ENCODE measurements around the gene TARBP2.
"Not testable (repeated sequence)": the region's sequence is repeated elsewhere in the genome, so short reads cannot be mapped to it uniquely, and the experiment has no call there.

The TARBP2 gene

DNA sequence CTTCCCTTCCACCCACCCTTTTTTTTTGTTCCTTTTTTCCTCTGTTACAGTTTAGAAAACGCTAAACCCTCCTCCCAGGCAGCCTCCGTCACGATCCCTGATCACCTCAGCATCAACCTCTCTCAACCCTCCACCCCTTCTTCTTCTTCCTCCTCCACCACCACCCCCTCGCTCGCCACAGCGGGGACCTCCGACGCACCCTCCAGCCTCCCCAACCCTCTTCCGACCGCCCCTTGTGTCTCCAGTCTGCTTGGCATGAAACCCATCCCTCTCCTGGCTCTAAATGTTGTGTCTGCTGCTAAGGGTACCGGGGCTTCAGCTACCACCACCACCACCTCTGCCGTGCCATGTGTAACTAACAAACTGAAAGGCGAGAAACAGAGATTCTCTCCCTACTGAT lies 26.3 kb upstream of the TARBP2 start:
- DNase-seq = no peak
- Histone ChIP-seq H3K27ac (ENCODE audit: insufficient read depth, low read length, poor library complexity, severe bottlenecking) (peak overlapping the region; percentile 34), H3K36me3 (ENCODE audit: control insufficient read depth, insufficient read depth, low read length) (peaks cover 90% of the 10 kb centered on the region), H3K4me3 (ENCODE audit: insufficient read depth, low read depth, low read length, poor library complexity, severe bottlenecking) (no peak overlapping the region), H3K4me1 (ENCODE audit: control insufficient read depth, insufficient read depth, low read length, poor library complexity, severe bottlenecking) (peaks cover 12% of the 10 kb centered on the region), H3K9me3 (ENCODE audit: control insufficient read depth, low read length) (no peaks in the 10 kb centered on the region), H3K27me3 (replicated peaks; ENCODE audit: control insufficient read depth, insufficient read depth, low read length, poor library complexity, severe bottlenecking) (no peaks in the 10 kb centered on the region)

DNA sequence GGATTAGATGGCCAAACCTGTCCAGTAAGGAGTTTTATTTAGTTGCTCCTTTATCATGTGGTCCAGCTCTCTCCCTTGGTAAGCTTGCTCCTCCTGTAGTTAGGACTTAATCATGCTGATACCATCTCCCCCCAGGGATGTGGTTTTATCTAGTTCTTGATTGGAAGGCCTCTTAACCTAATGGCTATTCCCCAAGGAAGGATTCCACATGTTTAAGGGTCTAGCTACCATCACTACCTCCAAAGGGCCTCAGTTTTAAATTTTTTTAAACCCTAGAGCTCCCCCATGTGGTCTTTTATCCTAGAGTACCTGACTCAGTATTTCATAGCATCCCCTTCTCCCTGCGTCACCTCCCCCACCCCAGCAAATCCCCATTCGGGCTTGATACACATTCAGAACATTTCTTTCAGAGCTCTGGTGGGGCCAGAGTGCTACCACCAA lies 24.3 kb upstream of the TARBP2 start:
- Histone ChIP-seq H3K27ac (ENCODE audit: insufficient read depth, low read length, poor library complexity, severe bottlenecking) (no peak overlapping the region), H3K4me3 (ENCODE audit: insufficient read depth, low read depth, low read length, poor library complexity, severe bottlenecking) (no peak overlapping the region), H3K9me3 (ENCODE audit: control insufficient read depth, low read length) (no peaks in the 10 kb centered on the region), H3K36me3 (ENCODE audit: control insufficient read depth, insufficient read depth, low read length) (peaks cover 89% of the 10 kb centered on the region), H3K27me3 (replicated peaks; ENCODE audit: control insufficient read depth, insufficient read depth, low read length, poor library complexity, severe bottlenecking) (no peaks in the 10 kb centered on the region), H3K4me1 (ENCODE audit: control insufficient read depth, insufficient read depth, low read length, poor library complexity, severe bottlenecking) (peaks cover 12% of the 10 kb centered on the region)
- DNase-seq = no peak

DNA sequence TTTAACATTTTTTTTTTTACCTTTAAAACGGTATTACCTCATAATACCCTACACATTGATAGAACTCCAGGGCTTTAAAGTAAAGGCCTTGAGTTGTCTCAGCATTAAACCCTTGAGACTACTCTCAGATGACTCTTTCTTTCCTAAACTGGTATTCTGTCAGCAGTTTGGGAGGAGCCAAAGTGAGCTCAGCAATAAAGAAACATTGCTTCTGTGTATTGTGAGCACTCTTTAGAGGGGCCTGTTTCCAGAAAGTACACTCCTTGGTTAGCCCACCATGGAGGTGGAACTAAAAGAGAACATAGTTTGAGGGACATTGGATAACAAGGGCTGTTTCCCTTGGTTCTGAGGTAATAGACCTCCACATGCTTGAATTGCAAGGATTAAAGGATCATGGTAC lies 22.2 kb upstream of the TARBP2 start:
- Histone ChIP-seq H3K4me1 (ENCODE audit: control insufficient read depth, insufficient read depth, low read length, poor library complexity, severe bottlenecking) (peaks cover 5% of the 10 kb centered on the region), H3K27me3 (replicated peaks; ENCODE audit: control insufficient read depth, insufficient read depth, low read length, poor library complexity, severe bottlenecking) (no peaks in the 10 kb centered on the region), H3K9me3 (ENCODE audit: control insufficient read depth, low read length) (no peaks in the 10 kb centered on the region), H3K4me3 (ENCODE audit: insufficient read depth, low read depth, low read length, poor library complexity, severe bottlenecking) (no peak overlapping the region), H3K27ac (ENCODE audit: insufficient read depth, low read length, poor library complexity, severe bottlenecking) (no peak overlapping the region), H3K36me3 (ENCODE audit: control insufficient read depth, insufficient read depth, low read length) (peaks cover 91% of the 10 kb centered on the region)
- DNase-seq = no peak

DNA sequence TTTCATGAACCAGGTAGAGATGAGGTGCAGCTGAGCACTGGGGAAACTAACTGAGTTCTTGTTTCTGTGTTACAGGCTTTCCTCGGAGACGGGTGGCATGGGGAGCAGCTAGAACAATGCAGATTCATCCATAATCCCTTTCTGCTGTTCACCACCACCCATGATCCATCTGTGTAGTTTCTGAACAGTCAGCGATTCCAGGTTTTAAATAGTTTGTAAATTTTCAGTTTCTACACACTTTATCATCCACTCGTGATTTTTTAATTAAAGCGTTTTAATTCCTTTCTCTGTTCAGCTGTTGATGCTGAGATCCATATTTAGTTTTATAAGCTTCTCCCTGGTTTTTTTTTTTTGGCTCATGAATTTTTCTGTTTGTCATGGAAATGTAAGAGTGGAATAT lies 21.8 kb upstream of the TARBP2 start:
- Histone ChIP-seq H3K36me3 (ENCODE audit: control insufficient read depth, insufficient read depth, low read length) (peaks cover 91% of the 10 kb centered on the region), H3K9me3 (ENCODE audit: control insufficient read depth, low read length) (no peaks in the 10 kb centered on the region), H3K27ac (ENCODE audit: insufficient read depth, low read length, poor library complexity, severe bottlenecking) (no peak overlapping the region), H3K4me1 (ENCODE audit: control insufficient read depth, insufficient read depth, low read length, poor library complexity, severe bottlenecking) (peaks cover 5% of the 10 kb centered on the region), H3K4me3 (ENCODE audit: insufficient read depth, low read depth, low read length, poor library complexity, severe bottlenecking) (no peak overlapping the region), H3K27me3 (replicated peaks; ENCODE audit: control insufficient read depth, insufficient read depth, low read length, poor library complexity, severe bottlenecking) (no peaks in the 10 kb centered on the region)
- no peak for DNase-seq

DNA sequence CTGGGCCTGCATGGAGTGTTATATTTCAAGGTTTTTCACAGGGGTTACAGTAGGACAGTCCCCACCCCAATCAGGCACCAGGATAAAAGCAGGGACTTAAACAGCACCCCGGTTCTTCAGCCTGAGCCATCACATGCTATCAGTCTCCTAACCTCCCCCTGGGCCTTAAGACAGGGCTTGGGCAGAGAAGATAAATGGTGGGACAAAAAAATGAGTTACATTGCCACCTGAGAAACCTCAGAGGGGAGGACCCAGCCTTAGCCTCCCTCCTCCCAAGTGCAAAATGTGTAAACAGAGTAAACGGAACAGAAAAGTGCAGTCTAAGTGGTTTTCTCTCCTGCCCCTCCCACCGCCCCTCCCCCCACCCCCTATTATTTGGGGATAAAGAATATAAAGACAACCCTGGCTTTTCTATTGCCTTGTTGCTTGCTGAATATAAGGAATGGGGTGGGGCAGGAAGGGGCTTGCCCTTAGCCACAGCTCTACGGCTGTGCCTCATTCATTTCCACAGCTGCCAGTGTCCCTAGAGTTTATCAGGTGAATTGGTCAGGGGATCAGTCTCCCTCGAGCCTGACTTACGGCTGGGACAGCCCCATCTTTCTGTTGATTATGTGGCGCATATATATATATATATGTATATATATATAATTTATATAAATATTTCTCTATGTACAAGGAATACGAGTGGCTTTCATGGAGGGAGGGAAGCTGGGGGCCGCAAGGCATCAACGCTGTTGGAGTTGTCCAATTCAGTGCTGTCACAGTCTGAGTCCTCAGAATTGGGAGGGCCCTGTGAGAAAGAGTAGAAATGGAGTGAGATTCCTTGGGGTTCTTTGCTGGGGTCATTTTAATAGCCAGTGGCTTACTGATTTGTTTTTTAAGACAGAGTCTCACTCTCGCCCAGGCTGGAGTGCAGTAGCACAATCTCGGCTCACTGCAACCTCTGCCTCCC lies 20.3 kb upstream of the TARBP2 start:
- Histone ChIP-seq H3K36me3 (ENCODE audit: control insufficient read depth, insufficient read depth, low read length) (peaks cover 87% of the 10 kb centered on the region), H3K27me3 (replicated peaks; ENCODE audit: control insufficient read depth, insufficient read depth, low read length, poor library complexity, severe bottlenecking) (no peaks in the 10 kb centered on the region), H3K9me3 (ENCODE audit: control insufficient read depth, low read length) (no peaks in the 10 kb centered on the region), H3K4me3 (ENCODE audit: insufficient read depth, low read depth, low read length, poor library complexity, severe bottlenecking) (no peak overlapping the region), H3K27ac (ENCODE audit: insufficient read depth, low read length, poor library complexity, severe bottlenecking) (no peak overlapping the region), H3K4me1 (ENCODE audit: control insufficient read depth, insufficient read depth, low read length, poor library complexity, severe bottlenecking) (no peaks in the 10 kb centered on the region)
- no peak for DNase-seq

DNA sequence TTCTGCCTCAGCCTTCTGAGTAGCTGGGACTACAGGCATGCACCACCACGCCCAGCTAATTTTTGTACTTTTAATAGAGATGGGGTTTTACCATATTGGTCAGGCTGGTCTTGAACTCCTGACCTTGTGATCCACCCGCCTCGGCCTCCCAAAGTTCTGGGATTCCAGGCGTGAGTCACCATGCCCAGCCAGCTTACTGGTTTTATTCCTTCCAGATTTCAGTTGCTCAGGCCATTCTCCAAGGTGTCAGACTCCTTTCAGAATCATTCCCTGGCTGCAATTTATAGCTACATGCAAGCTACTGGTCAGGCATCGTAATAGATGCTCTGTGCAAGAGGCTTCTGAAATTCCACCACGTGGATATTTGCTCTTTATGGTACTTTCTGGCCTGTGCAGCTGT lies 19.6 kb upstream of the TARBP2 start:
- DNase-seq; H3K9me3 ChIP-seq (ENCODE audit: control insufficient read depth, low read length); H3K4me1 ChIP-seq (ENCODE audit: control insufficient read depth, insufficient read depth, low read length, poor library complexity, severe bottlenecking); H3K4me3 ChIP-seq (ENCODE audit: insufficient read depth, low read depth, low read length, poor library complexity, severe bottlenecking); H3K27ac ChIP-seq (ENCODE audit: insufficient read depth, low read length, poor library complexity, severe bottlenecking); H3K27me3 ChIP-seq (replicated peaks; ENCODE audit: control insufficient read depth, insufficient read depth, low read length, poor library complexity, severe bottlenecking): not testable (repeated sequence)
- H3K36me3 ChIP-seq (ENCODE audit: control insufficient read depth, insufficient read depth, low read length) = peaks cover 80% of the 10 kb centered on the region

DNA sequence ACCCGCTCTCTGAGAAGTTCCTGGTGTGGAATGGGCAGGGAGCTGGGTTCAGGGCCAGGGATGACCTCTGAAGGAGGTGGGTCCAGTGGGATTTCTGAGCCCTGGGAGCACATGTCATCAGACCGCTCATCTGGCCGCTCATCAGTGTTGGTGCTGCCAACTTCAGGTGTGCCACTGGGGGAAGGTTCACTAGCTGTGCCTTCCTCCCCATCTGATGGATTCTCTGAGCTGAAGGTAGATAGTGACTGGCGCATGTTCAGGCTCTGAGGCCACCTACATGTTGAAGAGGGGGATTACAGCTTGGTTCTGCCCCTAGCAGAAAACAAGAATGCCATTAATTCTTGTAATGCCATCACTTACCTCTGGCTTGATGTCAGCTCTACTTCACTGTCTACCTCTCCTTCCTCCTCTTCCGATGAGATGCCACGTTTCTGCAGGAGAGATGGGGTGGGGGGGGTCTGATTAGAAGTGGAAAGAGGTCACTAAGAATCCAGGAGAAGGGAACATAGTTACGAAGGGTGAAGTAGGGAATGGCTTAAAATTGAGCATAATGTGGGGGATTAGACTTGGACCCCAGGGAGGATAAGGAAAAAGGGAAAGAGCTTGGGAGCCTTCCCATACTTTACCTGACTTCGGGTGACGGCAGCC lies 19.0 kb upstream of the TARBP2 start:
- no peak overlapping the region for H3K27ac ChIP-seq (ENCODE audit: insufficient read depth, low read length, poor library complexity, severe bottlenecking)
- DNase-seq = no peak
- H3K4me3 ChIP-seq (ENCODE audit: insufficient read depth, low read depth, low read length, poor library complexity, severe bottlenecking) = no peak overlapping the region
- H3K9me3 ChIP-seq (ENCODE audit: control insufficient read depth, low read length) = no peaks in the 10 kb centered on the region
- peaks cover 74% of the 10 kb centered on the region for H3K36me3 ChIP-seq (ENCODE audit: control insufficient read depth, insufficient read depth, low read length)
- H3K4me1 ChIP-seq (ENCODE audit: control insufficient read depth, insufficient read depth, low read length, poor library complexity, severe bottlenecking) = no peaks in the 10 kb centered on the region
- no peaks in the 10 kb centered on the region for H3K27me3 ChIP-seq (replicated peaks; ENCODE audit: control insufficient read depth, insufficient read depth, low read length, poor library complexity, severe bottlenecking)

DNA sequence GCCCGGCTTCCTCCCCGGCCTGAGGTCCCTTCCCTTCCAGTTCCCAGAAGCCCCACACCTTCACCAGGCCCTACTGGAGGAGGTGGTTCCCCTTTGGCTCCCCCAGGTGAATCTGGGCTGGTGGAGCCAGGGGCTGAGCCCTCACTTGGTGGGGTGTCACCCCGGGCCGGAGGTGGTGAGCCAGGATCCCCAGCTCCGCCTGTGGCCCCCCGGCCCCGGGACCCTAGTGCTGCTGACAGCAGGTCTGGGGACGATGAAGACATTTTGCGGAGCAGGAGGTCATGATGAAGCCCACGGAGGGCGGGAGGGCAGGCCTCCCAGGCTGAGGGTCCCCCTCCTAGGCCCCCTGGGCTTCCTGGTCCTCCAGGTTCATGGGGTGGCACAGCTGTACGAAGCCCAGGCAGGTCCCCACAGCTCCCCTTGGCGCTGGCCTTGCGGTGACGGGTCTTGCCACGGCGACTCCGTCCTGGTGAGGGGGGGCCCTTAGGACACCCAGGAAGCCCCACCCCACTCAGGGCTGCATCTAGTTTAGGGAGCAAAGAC lies 18.4 kb upstream of the TARBP2 start:
- Histone ChIP-seq H3K27ac (ENCODE audit: insufficient read depth, low read length, poor library complexity, severe bottlenecking) (no peak overlapping the region), H3K36me3 (ENCODE audit: control insufficient read depth, insufficient read depth, low read length) (peaks cover 69% of the 10 kb centered on the region), H3K9me3 (ENCODE audit: control insufficient read depth, low read length) (no peaks in the 10 kb centered on the region), H3K27me3 (replicated peaks; ENCODE audit: control insufficient read depth, insufficient read depth, low read length, poor library complexity, severe bottlenecking) (no peaks in the 10 kb centered on the region), H3K4me1 (ENCODE audit: control insufficient read depth, insufficient read depth, low read length, poor library complexity, severe bottlenecking) (no peaks in the 10 kb centered on the region), H3K4me3 (ENCODE audit: insufficient read depth, low read depth, low read length, poor library complexity, severe bottlenecking) (no peak overlapping the region)
- DNase-seq = no peak

DNA sequence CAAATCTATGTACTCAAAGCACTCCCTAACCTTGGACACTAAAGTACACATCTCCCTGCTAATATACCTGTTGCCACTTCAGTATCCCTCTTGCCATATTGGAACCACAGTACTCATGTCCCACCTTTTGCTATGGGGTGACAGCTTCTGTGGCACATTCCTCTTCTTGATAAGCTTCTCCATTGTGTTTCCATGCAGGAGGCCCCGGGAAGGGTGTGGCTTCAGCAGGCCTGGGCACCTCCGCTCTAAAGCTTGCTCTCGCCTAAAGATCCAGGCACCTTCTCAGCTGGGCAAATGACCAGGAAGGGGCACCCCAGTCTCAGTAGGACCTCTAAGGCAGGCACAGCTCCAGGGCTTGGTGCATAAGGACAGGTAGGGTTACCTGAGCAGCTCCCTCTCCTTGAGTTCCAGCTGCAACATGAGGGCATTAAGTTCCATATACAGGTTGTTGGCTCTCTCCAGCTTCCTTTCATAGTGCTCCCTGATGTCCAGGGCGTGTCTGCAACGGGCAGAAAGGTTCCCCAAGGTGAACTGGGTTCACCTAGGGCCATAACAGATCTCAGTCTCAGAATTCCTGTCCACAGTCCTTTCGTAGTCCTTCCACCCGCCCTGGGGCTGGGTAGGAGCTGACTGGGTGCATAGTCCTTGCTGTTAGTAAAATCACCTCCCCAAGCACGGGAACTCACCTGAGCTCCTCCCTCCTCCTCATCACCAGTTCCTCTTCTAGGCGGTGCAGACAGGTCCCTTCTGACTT lies 17.7 kb upstream of the TARBP2 start:
- H3K9me3 ChIP-seq (ENCODE audit: control insufficient read depth, low read length) = no peaks in the 10 kb centered on the region
- peaks cover 64% of the 10 kb centered on the region for H3K36me3 ChIP-seq (ENCODE audit: control insufficient read depth, insufficient read depth, low read length)
- DNase-seq = no peak
- no peak overlapping the region for H3K27ac ChIP-seq (ENCODE audit: insufficient read depth, low read length, poor library complexity, severe bottlenecking)
- no peak overlapping the region for H3K4me3 ChIP-seq (ENCODE audit: insufficient read depth, low read depth, low read length, poor library complexity, severe bottlenecking)
- H3K4me1 ChIP-seq (ENCODE audit: control insufficient read depth, insufficient read depth, low read length, poor library complexity, severe bottlenecking) = no peaks in the 10 kb centered on the region
- no peaks in the 10 kb centered on the region for H3K27me3 ChIP-seq (replicated peaks; ENCODE audit: control insufficient read depth, insufficient read depth, low read length, poor library complexity, severe bottlenecking)
